Measurements from ENCODE around the gene SLC6A20.

DNA sequence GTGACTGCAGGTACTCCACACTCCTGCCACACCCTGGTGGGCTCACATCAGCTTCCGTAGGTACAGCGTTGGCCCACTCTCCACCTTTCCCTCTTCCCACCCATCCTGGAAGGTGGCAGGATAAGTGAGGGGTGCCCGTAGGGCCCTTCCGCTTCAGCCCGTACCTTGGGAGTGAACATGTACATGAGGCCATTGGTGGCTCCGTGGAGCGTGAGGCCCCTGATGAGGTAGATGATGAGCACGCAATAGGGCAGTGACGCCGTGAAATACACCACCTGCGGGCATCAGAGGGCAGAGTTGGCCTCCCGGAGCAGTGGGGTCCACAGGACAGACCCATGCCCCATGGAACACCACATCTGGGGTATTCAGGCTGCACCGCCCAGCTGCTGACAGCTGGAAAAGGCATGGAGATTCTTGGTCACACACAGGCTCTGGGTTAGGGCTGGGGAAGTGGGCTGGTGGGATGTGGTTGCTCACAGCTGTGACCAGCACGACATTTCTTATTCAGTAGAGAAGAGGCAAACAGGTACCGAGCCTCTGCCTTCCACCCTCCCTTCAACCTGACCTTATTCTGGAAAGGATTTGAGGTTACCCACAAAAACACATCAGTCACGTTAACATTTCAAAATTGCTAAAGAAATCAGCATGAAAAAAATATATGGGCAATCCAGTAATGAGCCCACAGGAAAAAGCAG, 23.8 kb downstream of the SLC6A20 start:
- no peak for TF ChIP-seq EZH2 (IDR thresholded peaks at IDR 0.05; ENCODE audit: low read length)
- TF ChIP-seq, protein P1, sequence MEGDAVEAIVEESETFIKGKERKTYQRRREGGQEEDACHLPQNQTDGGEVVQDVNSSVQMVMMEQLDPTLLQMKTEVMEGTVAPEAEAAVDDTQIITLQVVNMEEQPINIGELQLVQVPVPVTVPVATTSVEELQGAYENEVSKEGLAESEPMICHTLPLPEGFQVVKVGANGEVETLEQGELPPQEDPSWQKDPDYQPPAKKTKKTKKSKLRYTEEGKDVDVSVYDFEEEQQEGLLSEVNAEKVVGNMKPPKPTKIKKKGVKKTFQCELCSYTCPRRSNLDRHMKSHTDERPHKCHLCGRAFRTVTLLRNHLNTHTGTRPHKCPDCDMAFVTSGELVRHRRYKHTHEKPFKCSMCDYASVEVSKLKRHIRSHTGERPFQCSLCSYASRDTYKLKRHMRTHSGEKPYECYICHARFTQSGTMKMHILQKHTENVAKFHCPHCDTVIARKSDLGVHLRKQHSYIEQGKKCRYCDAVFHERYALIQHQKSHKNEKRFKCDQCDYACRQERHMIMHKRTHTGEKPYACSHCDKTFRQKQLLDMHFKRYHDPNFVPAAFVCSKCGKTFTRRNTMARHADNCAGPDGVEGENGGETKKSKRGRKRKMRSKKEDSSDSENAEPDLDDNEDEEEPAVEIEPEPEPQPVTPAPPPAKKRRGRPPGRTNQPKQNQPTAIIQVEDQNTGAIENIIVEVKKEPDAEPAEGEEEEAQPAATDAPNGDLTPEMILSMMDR (optimal IDR thresholded peaks at IDR 0.05 in 1 of 3, IDR thresholded peaks at IDR 0.05 in 1 of 3, conservative IDR thresholded peaks at IDR 0.05 in 1 of 3; ENCODE audit: extremely low read depth in 1 of 3, insufficient read depth in 2 of 3, low read length in 3 of 3), result no peak

Measured in keratinocyte (primary cell).